Measurements from ENCODE around the gene CADPS2. TPM values are rescaled to one million over a fixed set of nuclear protein-coding genes. Genes with fewer than 3 reads are reported as not detected.

The CADPS2 gene
- total RNA-seq, 2 experiments from 2014 or later, result not detected

DNA sequence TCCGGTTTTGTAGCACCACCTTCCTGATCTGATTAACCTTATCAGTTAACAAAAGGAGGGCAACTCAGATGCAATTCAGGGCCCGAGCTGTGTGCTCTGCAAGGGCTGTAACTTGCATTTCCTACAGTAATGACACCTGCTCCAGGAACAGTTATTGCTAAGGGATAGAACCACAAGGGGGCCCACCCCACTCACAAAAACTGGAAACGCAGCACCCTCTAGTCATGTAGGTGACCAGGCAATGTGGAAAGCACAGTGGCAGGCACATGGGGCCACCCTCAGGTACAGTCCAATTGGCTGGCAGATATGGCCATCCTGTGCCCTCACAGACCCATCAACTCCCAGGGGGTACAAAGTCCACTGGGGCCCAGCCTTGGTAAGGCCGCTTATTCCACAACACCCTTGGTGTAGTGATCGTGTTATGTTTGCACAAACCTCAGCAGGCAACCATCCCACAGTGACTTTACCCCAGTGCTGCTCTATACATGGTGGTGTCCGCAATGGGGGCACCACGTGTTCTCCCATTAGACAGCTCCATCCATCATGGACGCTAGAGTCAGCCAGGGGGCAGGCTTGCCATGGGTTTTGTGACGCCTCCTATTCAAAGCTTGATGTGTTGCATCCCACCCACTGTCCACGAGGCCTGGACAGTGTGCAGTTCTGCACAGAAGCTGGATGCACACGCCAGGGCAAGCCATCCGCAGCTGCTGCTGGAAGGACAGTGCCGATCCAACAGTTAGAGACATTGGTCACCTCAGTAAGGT lies 196.7 kb downstream of the CADPS2 start:
- H3K4me2 ChIP-seq (ENCODE audit: low read length), result no peak overlapping the region
- no peaks in the 10 kb centered on the region for H3K4me1 ChIP-seq (ENCODE audit: insufficient read depth, low read length, poor library complexity, severe bottlenecking)
- no TSS peak for BruUV-seq (replicated peaks)
- no peak overlapping the region for H2AFZ ChIP-seq (ENCODE audit: low read length)
- no peaks in the 10 kb centered on the region for H3K36me3 ChIP-seq (ENCODE audit: insufficient read depth, low read length)
- POLR2A ChIA-PET, result no interaction called here
- no peak for DNase-seq (ENCODE audit: low spot score)
- intact Hi-C loops (cut with micrococcal nuclease; ENCODE audit: unreplicated experiment), result no loop called here
- no peaks in the 10 kb centered on the region for H3K79me2 ChIP-seq (ENCODE audit: insufficient read depth, low read depth, low read length)
- TF ChIP-seq EZH2phosphoT487 (IDR thresholded peaks at IDR 0.05; ENCODE audit: borderline replicate concordance, low read depth, low read length), result no peak
- no peak overlapping the region for H3K27ac ChIP-seq (ENCODE audit: low read depth, low read length, poor library complexity, severe bottlenecking)
- no peaks in the 10 kb centered on the region for H4K20me1 ChIP-seq (ENCODE audit: insufficient read depth, low read length)
- H3K4me3 ChIP-seq (ENCODE audit: low read depth, low read length, poor library complexity, severe bottlenecking), result no peak overlapping the region
- CTCF ChIA-PET (ENCODE audit: unreplicated experiment), result no interaction called here
- no peaks in the 10 kb centered on the region for H3K9me2 ChIP-seq (ENCODE audit: insufficient read depth, low read length)
- H3K9me3 ChIP-seq (ENCODE audit: low read length), result peaks cover 6% of the 10 kb centered on the region; the same call in 1 of the 2 replicates

DNA sequence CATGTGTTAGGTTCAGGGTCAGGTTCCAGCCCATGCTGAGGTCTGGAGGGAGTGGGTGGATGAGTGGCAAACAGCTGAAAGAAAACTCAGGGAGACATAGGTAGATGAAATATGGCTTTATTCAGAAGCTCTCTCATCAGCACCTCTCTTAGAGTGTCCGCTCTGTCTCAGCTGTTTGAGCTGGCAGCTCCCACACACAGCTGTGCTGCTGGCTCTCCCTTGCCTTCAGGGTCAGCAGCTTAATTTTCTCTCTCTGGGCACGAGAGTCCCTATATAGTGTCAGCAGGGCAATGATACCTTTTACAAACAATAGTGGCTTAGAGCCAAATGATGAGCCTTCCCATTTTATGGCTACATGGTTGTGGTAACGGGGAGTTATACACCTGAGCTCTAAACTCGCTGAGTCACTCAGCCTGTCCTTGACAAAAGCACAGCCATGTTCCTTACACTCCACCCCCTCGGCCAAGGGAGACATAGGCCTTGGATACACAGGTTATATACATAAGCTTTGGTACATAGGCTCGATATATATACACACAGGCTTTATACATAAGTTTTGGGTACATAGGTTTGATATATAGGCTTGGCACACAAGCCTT lies 197.8 kb downstream of the CADPS2 start:
- Histone ChIP-seq H3K27ac (ENCODE audit: low read depth, low read length, poor library complexity, severe bottlenecking) (no peak overlapping the region), H3K9me3 (ENCODE audit: low read length) (peaks cover 6% of the 10 kb centered on the region; the same call in 1 of the 2 replicates), H4K20me1 (ENCODE audit: insufficient read depth, low read length) (no peaks in the 10 kb centered on the region), H3K4me2 (ENCODE audit: low read length) (no peak overlapping the region), H3K4me1 (ENCODE audit: insufficient read depth, low read length, poor library complexity, severe bottlenecking) (no peaks in the 10 kb centered on the region), H3K4me3 (ENCODE audit: low read depth, low read length, poor library complexity, severe bottlenecking) (no peak overlapping the region), H3K9me2 (ENCODE audit: insufficient read depth, low read length) (no peaks in the 10 kb centered on the region), H3K36me3 (ENCODE audit: insufficient read depth, low read length) (no peaks in the 10 kb centered on the region), H3K79me2 (ENCODE audit: insufficient read depth, low read depth, low read length) (no peaks in the 10 kb centered on the region), H2AFZ (ENCODE audit: low read length) (no peak overlapping the region)
- intact Hi-C loops (cut with micrococcal nuclease; ENCODE audit: unreplicated experiment), result no loop called here
- POLR2A ChIA-PET, result no interaction called here
- TF ChIP-seq EZH2phosphoT487 (IDR thresholded peaks at IDR 0.05; ENCODE audit: borderline replicate concordance, low read depth, low read length), result no peak
- TF ChIP-seq, protein P1, sequence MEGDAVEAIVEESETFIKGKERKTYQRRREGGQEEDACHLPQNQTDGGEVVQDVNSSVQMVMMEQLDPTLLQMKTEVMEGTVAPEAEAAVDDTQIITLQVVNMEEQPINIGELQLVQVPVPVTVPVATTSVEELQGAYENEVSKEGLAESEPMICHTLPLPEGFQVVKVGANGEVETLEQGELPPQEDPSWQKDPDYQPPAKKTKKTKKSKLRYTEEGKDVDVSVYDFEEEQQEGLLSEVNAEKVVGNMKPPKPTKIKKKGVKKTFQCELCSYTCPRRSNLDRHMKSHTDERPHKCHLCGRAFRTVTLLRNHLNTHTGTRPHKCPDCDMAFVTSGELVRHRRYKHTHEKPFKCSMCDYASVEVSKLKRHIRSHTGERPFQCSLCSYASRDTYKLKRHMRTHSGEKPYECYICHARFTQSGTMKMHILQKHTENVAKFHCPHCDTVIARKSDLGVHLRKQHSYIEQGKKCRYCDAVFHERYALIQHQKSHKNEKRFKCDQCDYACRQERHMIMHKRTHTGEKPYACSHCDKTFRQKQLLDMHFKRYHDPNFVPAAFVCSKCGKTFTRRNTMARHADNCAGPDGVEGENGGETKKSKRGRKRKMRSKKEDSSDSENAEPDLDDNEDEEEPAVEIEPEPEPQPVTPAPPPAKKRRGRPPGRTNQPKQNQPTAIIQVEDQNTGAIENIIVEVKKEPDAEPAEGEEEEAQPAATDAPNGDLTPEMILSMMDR (conservative IDR thresholded peaks at IDR 0.05; ENCODE audit: low read length), result no peak
- CTCF ChIA-PET (ENCODE audit: unreplicated experiment), result no interaction called here
- BruUV-seq (replicated peaks), result no TSS peak
- no peak for DNase-seq (ENCODE audit: low spot score)

DNA sequence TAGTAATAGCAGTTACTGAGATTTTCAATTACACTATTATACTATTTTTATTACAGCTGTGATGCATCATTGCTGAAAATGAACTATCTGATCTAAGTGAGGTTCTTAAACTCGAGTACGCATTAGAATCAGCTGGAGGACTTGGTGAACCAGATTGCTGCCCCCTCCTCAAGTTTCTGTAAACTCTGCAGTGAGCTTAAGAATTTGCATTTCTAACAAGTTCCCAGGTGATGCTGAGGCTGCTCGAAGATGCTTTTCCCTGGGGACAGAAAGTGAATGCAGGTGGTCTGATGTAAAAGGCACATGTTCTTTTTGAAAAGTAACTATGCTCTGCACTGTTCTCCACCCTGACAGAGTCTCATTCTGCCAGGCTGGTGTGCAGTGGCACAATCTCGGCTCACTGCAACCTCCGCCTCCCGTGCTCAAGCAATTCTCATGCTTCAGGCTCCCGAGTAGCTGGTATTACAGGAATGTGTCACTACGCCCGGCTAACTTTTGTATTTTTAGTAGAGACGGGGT lies 199.8 kb downstream of the CADPS2 start:
- CTCF ChIA-PET (ENCODE audit: unreplicated experiment), result no interaction called here
- no peak overlapping the region for H3K4me2 ChIP-seq (ENCODE audit: low read length)
- no peaks in the 10 kb centered on the region for H3K9me2 ChIP-seq (ENCODE audit: insufficient read depth, low read length)
- no peaks in the 10 kb centered on the region for H4K20me1 ChIP-seq (ENCODE audit: insufficient read depth, low read length)
- POLR2A ChIA-PET, result interaction anchor here (0.8 to 1.3 kb wide), 2 partner anchors 25 to 285 kb away, joined by 3 read pairs; no protein-coding TSS in a partner anchor
- no peak overlapping the region for H2AFZ ChIP-seq (ENCODE audit: low read length)
- no peaks in the 10 kb centered on the region for H3K4me1 ChIP-seq (ENCODE audit: insufficient read depth, low read length, poor library complexity, severe bottlenecking)
- intact Hi-C loops (cut with micrococcal nuclease; ENCODE audit: unreplicated experiment), result no loop called here
- peak; percentile 16 for DNase-seq (ENCODE audit: low spot score)
- no peaks in the 10 kb centered on the region for H3K36me3 ChIP-seq (ENCODE audit: insufficient read depth, low read length)
- no peaks in the 10 kb centered on the region for H3K9me3 ChIP-seq (ENCODE audit: low read length)
- no peak overlapping the region for H3K27ac ChIP-seq (ENCODE audit: low read depth, low read length, poor library complexity, severe bottlenecking)
- BruUV-seq (replicated peaks), result no TSS peak
- no peak overlapping the region for H3K4me3 ChIP-seq (ENCODE audit: low read depth, low read length, poor library complexity, severe bottlenecking)
- no peaks in the 10 kb centered on the region for H3K79me2 ChIP-seq (ENCODE audit: insufficient read depth, low read depth, low read length)
- TF ChIP-seq, protein P1 (conservative IDR thresholded peaks at IDR 0.05; ENCODE audit: low read length), result no peak
- TF ChIP-seq EZH2phosphoT487 (IDR thresholded peaks at IDR 0.05; ENCODE audit: borderline replicate concordance, low read depth, low read length), result no peak
